Measurements from ENCODE around the gene HOXB8. TPM values are rescaled to one million over a fixed set of nuclear protein-coding genes. Genes with fewer than 3 reads are reported as not detected.

Gene HOXB8
- total and polyA plus RNA-seq, 10 donors: 0.07 to 0.14 TPM; not detected in 8

- H3K36me3 ChIP-seq: no peaks in the 10 kb centered on the region
- WGBS, 5 donors: 12 to 15% (median 13%) methylated on average over 29 of the region's 29 CpGs
- TF ChIP-seq POLR2AphosphoS5 (IDR thresholded peaks at IDR 0.05): no peak
- no peak for TF ChIP-seq CTCF (IDR thresholded peaks at IDR 0.05 in 8 of 11, conservative IDR thresholded peaks at IDR 0.05 in 3 of 11)
- no peak for TF ChIP-seq POLR2A (IDR thresholded peaks at IDR 0.05)
- intact Hi-C loops (cut with DNase I; ENCODE audit: low total_unique reads): no loop called here
- no peaks in the 10 kb centered on the region for H3K9me3 ChIP-seq
- no peak overlapping the region for H3K4me3 ChIP-seq
- H3K27ac ChIP-seq: no peak overlapping the region
- no peak for DNase-seq
- H3K27me3 ChIP-seq (replicated peaks in 1 of 7): peaks cover 21 to 100% (median 95%) of the 10 kb centered on the region in 7 donors
- H3K4me1 ChIP-seq: peaks cover 3 to 33% (median 16%) of the 10 kb centered on the region in 6 donors
These were observed 26.5 kb upstream of the HOXB8 start for GRCh38 chr17:48641541-48642058.

- 68 to 78% (median 69%) methylated on average over 1 of the region's 1 CpG for WGBS, 5 donors
- Histone ChIP-seq H3K4me3 (no peak overlapping the region), H3K36me3 (no peaks in the 10 kb centered on the region), H3K9me3 (no peaks in the 10 kb centered on the region), H3K27me3 (replicated peaks in 1 of 7) (peaks cover 18 to 100% (median 95%) of the 10 kb centered on the region in 7 donors), H3K27ac (no peak overlapping the region), H3K4me1 (peaks cover 0 to 32% (median 11%) of the 10 kb centered on the region in 6 donors)
- intact Hi-C loops (cut with DNase I; ENCODE audit: low total_unique reads): no loop called here
- no peak for DNase-seq
- no peak for TF ChIP-seq CTCF (IDR thresholded peaks at IDR 0.05 in 8 of 11, conservative IDR thresholded peaks at IDR 0.05 in 3 of 11)
- TF ChIP-seq POLR2AphosphoS5 (IDR thresholded peaks at IDR 0.05): no peak
- no peak for TF ChIP-seq POLR2A (IDR thresholded peaks at IDR 0.05)
These were observed 25.7 kb upstream of the HOXB8 start for GRCh38 chr17:48640858-48641180.

- H3K4me3 ChIP-seq: no peak overlapping the region
- DNase-seq: no peak
- H3K9me3 ChIP-seq: no peaks in the 10 kb centered on the region
- H3K36me3 ChIP-seq: no peaks in the 10 kb centered on the region
- no peak overlapping the region for H3K27ac ChIP-seq
- no peak for TF ChIP-seq POLR2AphosphoS5 (IDR thresholded peaks at IDR 0.05)
- no peak for TF ChIP-seq POLR2A (IDR thresholded peaks at IDR 0.05)
- no peak for TF ChIP-seq CTCF (IDR thresholded peaks at IDR 0.05 in 8 of 11, conservative IDR thresholded peaks at IDR 0.05 in 3 of 11)
- peaks cover 18 to 100% (median 95%) of the 10 kb centered on the region in 7 donors for H3K27me3 ChIP-seq (replicated peaks in 1 of 7)
- 61 to 85% (median 73%) methylated on average over 6 of the region's 6 CpGs for WGBS, 5 donors
- peaks cover 0 to 27% (median 10%) of the 10 kb centered on the region in 6 donors for H3K4me1 ChIP-seq
- intact Hi-C loops (cut with DNase I; ENCODE audit: low total_unique reads): no loop called here
These were observed 25.1 kb upstream of the HOXB8 start for GRCh38 chr17:48639982-48640857.

DNA sequence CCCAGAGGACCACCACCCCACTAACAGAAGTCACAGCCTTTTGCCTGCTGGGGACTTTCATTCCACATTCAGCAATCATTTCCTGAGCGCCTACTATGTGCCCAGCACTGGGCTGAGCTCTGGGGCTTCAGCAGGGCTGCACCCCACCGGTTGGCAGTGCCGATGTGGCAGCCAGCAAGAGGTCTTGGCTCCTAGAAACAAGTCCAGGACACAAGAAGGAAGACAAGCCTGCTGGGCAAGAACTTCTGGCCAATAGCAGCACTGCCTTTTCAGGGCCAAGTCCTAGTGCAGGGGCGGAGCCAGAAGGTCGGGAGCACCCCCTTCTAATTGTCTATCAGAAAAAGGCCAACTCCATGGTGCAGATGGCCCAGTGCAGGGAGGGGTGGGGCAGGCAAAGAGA is 24.0 kb upstream of the HOXB8 start:
- Histone ChIP-seq H3K9me3 (no peaks in the 10 kb centered on the region), H3K4me1 (peaks cover 0 to 31% (median 10%) of the 10 kb centered on the region in 6 donors), H3K27me3 (replicated peaks in 1 of 7) (peaks cover 23 to 100% (median 96%) of the 10 kb centered on the region in 7 donors), H3K4me3 (no peak overlapping the region), H3K27ac (no peak overlapping the region), H3K36me3 (no peaks in the 10 kb centered on the region)
- 38 to 74% (median 59%) methylated on average over 5 of the region's 5 CpGs for WGBS, 5 donors
- TF ChIP-seq POLR2AphosphoS5 (IDR thresholded peaks at IDR 0.05): no peak
- TF ChIP-seq CTCF (IDR thresholded peaks at IDR 0.05 in 8 of 11, conservative IDR thresholded peaks at IDR 0.05 in 3 of 11): no peak
- TF ChIP-seq POLR2A (IDR thresholded peaks at IDR 0.05): no peak
- no peak for DNase-seq
- intact Hi-C loops (cut with DNase I; ENCODE audit: low total_unique reads): no loop called here
